ENCODE data around the gene SERPINA5. TPM values are rescaled to one million over a fixed set of nuclear protein-coding genes. Genes with fewer than 3 reads are reported as not detected.

SERPINA5 gene
- total RNA-seq, 2 experiments from 2014 or later = not detected

GRCh38 chr14:94621358-94622134 lies 40.3 kb downstream of the SERPINA5 start:
- no peaks in the 10 kb centered on the region for H3K27me3 Mint-ChIP-seq
- no peak for ATAC-seq
- CTCF ChIA-PET = no interaction called here
- peaks cover 1% of the 10 kb centered on the region for H3K36me3 Mint-ChIP-seq
- no peak overlapping the region for H3K4me3 Mint-ChIP-seq
- H3K4me1 Mint-ChIP-seq = no peaks in the 10 kb centered on the region
- peaks cover 7% of the 10 kb centered on the region for H3K9me3 Mint-ChIP-seq (ENCODE audit: low read depth)
- H3K27ac Mint-ChIP-seq = no peak overlapping the region
- no peak for DNase-seq

GRCh38 chr14:94622653-94623421 lies 41.6 kb downstream of the SERPINA5 start:
- no peaks in the 10 kb centered on the region for H3K4me1 Mint-ChIP-seq
- peaks cover 7% of the 10 kb centered on the region for H3K9me3 Mint-ChIP-seq (ENCODE audit: low read depth)
- H3K27me3 Mint-ChIP-seq = no peaks in the 10 kb centered on the region
- DNase-seq (no peak), ATAC-seq (no peak)
- H3K27ac Mint-ChIP-seq = no peak overlapping the region
- CTCF ChIA-PET = no interaction called here
- H3K4me3 Mint-ChIP-seq = no peak overlapping the region
- peaks cover 1% of the 10 kb centered on the region for H3K36me3 Mint-ChIP-seq

- Mint-ChIP-seq H3K9me3 (ENCODE audit: low read depth) (peaks cover 7% of the 10 kb centered on the region), H3K4me1 (no peaks in the 10 kb centered on the region), H3K27me3 (no peaks in the 10 kb centered on the region), H3K27ac (no peak overlapping the region), H3K4me3 (no peak overlapping the region), H3K36me3 (peaks cover 1% of the 10 kb centered on the region)
- CTCF ChIA-PET = no interaction called here
- no peak for DNase-seq
- no peak for ATAC-seq
These were observed 42.2 kb downstream of the SERPINA5 start for GRCh38 chr14:94623422-94623809.

GRCh38 chr14:94623856-94624499 lies 42.8 kb downstream of the SERPINA5 start:
- peaks cover 1% of the 10 kb centered on the region for H3K9me3 Mint-ChIP-seq (ENCODE audit: low read depth)

GRCh38 chr14:94624537-94625352 lies 43.5 kb downstream of the SERPINA5 start:
- no peaks in the 10 kb centered on the region for H3K36me3 Mint-ChIP-seq
- no peaks in the 10 kb centered on the region for H3K9me3 Mint-ChIP-seq (ENCODE audit: low read depth)
- ATAC-seq (no peak), DNase-seq (no peak)
- CTCF ChIA-PET = no interaction called here
- no peaks in the 10 kb centered on the region for H3K4me1 Mint-ChIP-seq
- no peak overlapping the region for H3K4me3 Mint-ChIP-seq
- no peak overlapping the region for H3K27ac Mint-ChIP-seq
- H3K27me3 Mint-ChIP-seq = no peaks in the 10 kb centered on the region

More at GRCh38 chr14:94623856-94624499, 42.8 kb downstream of the SERPINA5 start:
- H3K27me3 Mint-ChIP-seq = no peaks in the 10 kb centered on the region
- H3K4me3 Mint-ChIP-seq = no peak overlapping the region
- no peak overlapping the region for H3K27ac Mint-ChIP-seq
- CTCF ChIA-PET = no interaction called here
- ATAC-seq = no peak
- H3K36me3 Mint-ChIP-seq = no peaks in the 10 kb centered on the region
- no peaks in the 10 kb centered on the region for H3K4me1 Mint-ChIP-seq
- DNase-seq = no peak

- CTCF ChIA-PET = no interaction called here
- H3K27me3 Mint-ChIP-seq = no peaks in the 10 kb centered on the region
- DNase-seq (no peak), ATAC-seq (no peak)
- no peak overlapping the region for H3K27ac Mint-ChIP-seq
- no peaks in the 10 kb centered on the region for H3K9me3 Mint-ChIP-seq (ENCODE audit: low read depth)
- no peak overlapping the region for H3K4me3 Mint-ChIP-seq
- H3K36me3 Mint-ChIP-seq = no peaks in the 10 kb centered on the region
- H3K4me1 Mint-ChIP-seq = no peaks in the 10 kb centered on the region
These were observed 44.1 kb downstream of the SERPINA5 start for GRCh38 chr14:94625353-94625635.

- DNase-seq (no peak), ATAC-seq (no peak)
- Mint-ChIP-seq H3K9me3 (ENCODE audit: low read depth) (no peaks in the 10 kb centered on the region), H3K4me1 (no peaks in the 10 kb centered on the region), H3K4me3 (no peak overlapping the region), H3K36me3 (no peaks in the 10 kb centered on the region), H3K27ac (no peak overlapping the region), H3K27me3 (peaks cover 3% of the 10 kb centered on the region)
- CTCF ChIA-PET = no interaction called here
These were observed 47.4 kb downstream of the SERPINA5 start for GRCh38 chr14:94628578-94628977.

- H3K9me3 Mint-ChIP-seq (ENCODE audit: low read depth) = no peaks in the 10 kb centered on the region
- H3K27me3 Mint-ChIP-seq = peaks cover 3% of the 10 kb centered on the region
- H3K27ac Mint-ChIP-seq = no peak overlapping the region
- CTCF ChIA-PET = no interaction called here
- no peak for DNase-seq
- H3K4me1 Mint-ChIP-seq = no peaks in the 10 kb centered on the region
- no peaks in the 10 kb centered on the region for H3K36me3 Mint-ChIP-seq
- ATAC-seq = no peak
- H3K4me3 Mint-ChIP-seq = no peak overlapping the region
These were observed 49.2 kb downstream of the SERPINA5 start for GRCh38 chr14:94630396-94630795.

GRCh38 chr14:94631050-94631449 lies 49.8 kb downstream of the SERPINA5 start:
- DNase-seq = no peak
- ATAC-seq = no peak
- Mint-ChIP-seq H3K36me3 (no peaks in the 10 kb centered on the region), H3K4me1 (no peaks in the 10 kb centered on the region), H3K27me3 (peaks cover 3% of the 10 kb centered on the region), H3K27ac (no peak overlapping the region), H3K4me3 (no peak overlapping the region), H3K9me3 (ENCODE audit: low read depth) (no peaks in the 10 kb centered on the region)
- CTCF ChIA-PET = no interaction called here

- Mint-ChIP-seq H3K4me3 (no peak overlapping the region), H3K27ac (no peak overlapping the region), H3K36me3 (no peaks in the 10 kb centered on the region), H3K9me3 (ENCODE audit: low read depth) (no peaks in the 10 kb centered on the region), H3K27me3 (peaks cover 3% of the 10 kb centered on the region), H3K4me1 (no peaks in the 10 kb centered on the region)
- DNase-seq = no peak
- no peak for ATAC-seq
- CTCF ChIA-PET = no interaction called here
These were observed 50.5 kb downstream of the SERPINA5 start for GRCh38 chr14:94631536-94632304.

GRCh38 chr14:94632305-94632590 lies 51.0 kb downstream of the SERPINA5 start:
- Mint-ChIP-seq H3K4me3 (no peak overlapping the region), H3K27me3 (peaks cover 3% of the 10 kb centered on the region), H3K27ac (no peak overlapping the region), H3K4me1 (no peaks in the 10 kb centered on the region), H3K9me3 (ENCODE audit: low read depth) (no peaks in the 10 kb centered on the region), H3K36me3 (no peaks in the 10 kb centered on the region)
- CTCF ChIA-PET = no interaction called here
- DNase-seq = no peak
- ATAC-seq = no peak

- Mint-ChIP-seq H3K4me3 (no peak overlapping the region), H3K36me3 (no peaks in the 10 kb centered on the region), H3K27ac (no peak overlapping the region), H3K27me3 (peaks cover 3% of the 10 kb centered on the region), H3K4me1 (no peaks in the 10 kb centered on the region), H3K9me3 (ENCODE audit: low read depth) (no peaks in the 10 kb centered on the region)
- CTCF ChIA-PET = no interaction called here
- DNase-seq (no peak), ATAC-seq (no peak)
These were observed 51.9 kb downstream of the SERPINA5 start for GRCh38 chr14:94633121-94633520.

GRCh38 chr14:94635154-94635553 lies 53.9 kb downstream of the SERPINA5 start:
- Mint-ChIP-seq H3K4me1 (no peaks in the 10 kb centered on the region), H3K9me3 (ENCODE audit: low read depth) (no peaks in the 10 kb centered on the region), H3K4me3 (no peak overlapping the region), H3K27me3 (peaks cover 3% of the 10 kb centered on the region), H3K36me3 (no peaks in the 10 kb centered on the region), H3K27ac (no peak overlapping the region)
- no peak for DNase-seq
- ATAC-seq = no peak
- CTCF ChIA-PET = interaction anchor here (0.9 kb wide), 1 partner anchor 114 kb away, joined by 3 read pairs; no protein-coding TSS in a partner anchor
